HepG2 (cell line): ENCODE results near the gene NDUFB6. TPM values are rescaled to one million over a fixed set of nuclear protein-coding genes. Genes with fewer than 3 reads are reported as not detected.

Source experiments
- ATAC-seq: fragments of 200-7000 bp; cut with Tn5 transposase; 3 replicates; pipeline ENCODE4 v1.9.1; 2020; ENCODE audit warnings: mild to moderate bottlenecking, moderate library complexity
- BruUV-seq: library from RNA; stranded (reverse); fragments of 400-500 nt; replicated peaks from 2 replicates; lab custom pipeline; 2021; lab: Mats Ljungman, UMichigan
- CTCF ChIA-PET: fragments of 300-600 bp; formaldehyde crosslinking; extraction: SDS; loops from one replicate; lab custom pipeline; 2021; ENCODE audit warnings: low total read pairs, inconsistent platforms, low intra/inter-chr PET ratio; lab: Yijun Ruan, JAX
- POLR2A ChIA-PET: fragments of 350-600 bp; sonication (Branson Sonifier 250); formaldehyde crosslinking; loops from one replicate; lab custom pipeline; 2020; ENCODE audit warnings: antibody characterized with exemption, inconsistent platforms; lab: Yijun Ruan, JAX
- DNase-seq: peaks from one replicate; pipeline ENCODE4 v3.0.0-alpha.2; 2015; ENCODE audit warnings: low spot score
- FAIRE-seq: peaks from 3 replicates; lab custom pipeline; 2011; peaks lifted over from hg19 to GRCh38; lab: Jason Lieb, UNC
- H2AFZ ChIP-seq: one replicate; pipeline ENCODE4 v1.6.1; 2011; ENCODE audit warnings: low read length, inconsistent platforms
- H3K27ac ChIP-seq: fragments of 300-600 bp; 3 replicates; pipeline ENCODE4 v1.8.0; 2011; ENCODE audit warnings: mixed run types, mild to moderate bottlenecking, mixed read lengths, low read length, inconsistent platforms; ENCODE audit not compliant: insufficient read depth; ENCODE audit errors: extremely low read length
- H3K27me3 ChIP-seq, 2 experiments: fragments of 200-600 bp in 1 of 2; 2 replicates in 1 of 2; 3 replicates in 1 of 2; pipeline versions ENCODE4 v1.6.0 to v1.8.0; 2011; ENCODE audit warnings: low read length in 2 of 2, mild to moderate bottlenecking in 2 of 2, moderate library complexity in 2 of 2, inconsistent platforms in 1 of 2; ENCODE audit not compliant: insufficient read depth in 2 of 2, control insufficient read depth in 1 of 2
- H3K36me3 ChIP-seq, 2 experiments: fragments of 200-600 bp in 1 of 2; replicated peaks in 1 of 2; 2 replicates in 1 of 2; 3 replicates in 1 of 2; pipeline versions ENCODE4 v1.5.1 to v1.8.0; 2011; ENCODE audit warnings: low read length in 2 of 2, inconsistent platforms in 1 of 2; ENCODE audit not compliant: insufficient read depth in 2 of 2, control insufficient read depth in 1 of 2
- H3K4me1 ChIP-seq: 2 replicates; pipeline ENCODE4 v1.5.1; 2012; ENCODE audit warnings: low read length, inconsistent platforms; ENCODE audit not compliant: insufficient read depth
- H3K4me2 ChIP-seq: 2 replicates; pipeline ENCODE4 v1.6.0; 2011; ENCODE audit warnings: low read depth, low read length, inconsistent platforms
- H3K4me3 ChIP-seq, 3 experiments: fragments of 200-600 bp in 1 of 3; sonication (generic), shearing (Covaris generic) in 1 of 3; replicated peaks in 1 of 3; 2 replicates each; pipeline ENCODE4 v1.5.1; 2011 to 2016; ENCODE audit warnings: low read length in 3 of 3, inconsistent platforms in 2 of 3, low read depth in 2 of 3, mild to moderate bottlenecking in 2 of 3, control low read depth in 1 of 3, mixed read lengths in 1 of 3; ENCODE audit not compliant: insufficient read depth in 1 of 3
- H3K79me2 ChIP-seq: one replicate; pipeline ENCODE4 v1.6.1; 2011; ENCODE audit warnings: low read length, inconsistent platforms; ENCODE audit not compliant: insufficient read depth
- H3K9ac ChIP-seq: 2 replicates; pipeline ENCODE4 v1.6.0; 2011; ENCODE audit warnings: mild to moderate bottlenecking, low read depth, low read length, inconsistent platforms; ENCODE audit not compliant: insufficient read depth
- H3K9me3 ChIP-seq: 2 replicates; pipeline ENCODE4 v1.5.1; 2012; ENCODE audit warnings: mild to moderate bottlenecking, low read length
- H4K20me1 ChIP-seq: 2 replicates; pipeline ENCODE4 v1.6.0; 2011; ENCODE audit warnings: inconsistent platforms, mild to moderate bottlenecking, low read length, moderate library complexity; ENCODE audit not compliant: insufficient read depth
- BRCA1 ChIP-seq: sonication (generic); formaldehyde crosslinking; IDR thresholded peaks from 2 replicates; pipeline ENCODE4 v1.4.0; 2020; ENCODE audit warnings: missing genetic modification reagents
- CHD4 ChIP-seq: fragments of 200-600 bp; sonication (generic); IDR thresholded peaks from 2 replicates; pipeline ENCODE4 v1.7.0; 2017; ENCODE audit warnings: mild to moderate bottlenecking, low read length, borderline replicate concordance
- PAWR ChIP-seq: sonication (generic); formaldehyde crosslinking; IDR thresholded peaks from 2 replicates; pipeline ENCODE4 v1.4.0; 2020; ENCODE audit warnings: missing genetic modification reagents, mild to moderate bottlenecking, borderline replicate concordance
- SRF ChIP-seq: IDR thresholded peaks from 2 replicates; pipeline ENCODE4 v1.6.1; 2011; ENCODE audit warnings: mild to moderate bottlenecking, low read depth, low read length, moderate library complexity
- ZNF12 ChIP-seq: sonication (generic); formaldehyde crosslinking; IDR thresholded peaks from 2 replicates; pipeline ENCODE4 v1.5.0; 2020; ENCODE audit warnings: missing genetic modification reagents
- WGBS: methylation state at CpG from one replicate; pipeline ENCODE4 v1.1.6; 2017; ENCODE audit warnings: low lambda C conversion rate; 5-methylcytosine and 5-hydroxymethylcytosine counted together
- in situ Hi-C: cut with HindIII; loops from 2 replicates; pipeline ENCODE4 v1.10.0; 2017; ENCODE audit warnings: low pct_unique_long_range_greater_than_20kb; ENCODE audit not compliant: extremely low pct_ligation_motif_present
- intact Hi-C: fragments of 100-400 bp; cut with micrococcal nuclease; formaldehyde crosslinking; loops from one replicate; pipeline ENCODE4 v1.10.0; 2022; ENCODE audit not compliant: unreplicated experiment
- polyA plus RNA-seq, 8 experiments: library from polyadenylated mRNA; depleted of rRNA in 3 of 8; stranded (reverse) in 7 of 8; unstranded in 1 of 8; fragments of >200 nt; fragmentation: Illumina TruSeq in 4 of 8; extraction: Trizol in 4 of 8; gene quantifications; 2 replicates each; pipeline versions ENCODE4 v1.2.1 to v1.2.3, GENCODE V29; 2011 to 2016; ENCODE audit warnings: low read depth in 4 of 8, missing spikeins in 1 of 8, mixed read lengths in 1 of 8; ENCODE audit not compliant: insufficient read depth in 1 of 8
- total RNA-seq, 5 experiments: library from RNA; depleted of rRNA; stranded (reverse); fragments of >200 nt; fragmentation: Illumina TruSeq; extraction: Trizol; gene quantifications; 2 replicates each; pipeline ENCODE4 v1.2.3, GENCODE V29; 2016; ENCODE audit warnings: low read depth in 1 of 5
- TF ChIP-seq, protein P1 (sequence below): sonication (generic); formaldehyde crosslinking; IDR thresholded peaks from 2 replicates; pipeline ENCODE4 v1.4.0; 2020; ENCODE audit warnings: missing genetic modification reagents
- TF ChIP-seq, protein P2 (sequence below): sonication (generic); formaldehyde crosslinking; IDR thresholded peaks from 2 replicates; pipeline ENCODE4 v1.4.0; 2020; ENCODE audit warnings: missing genetic modification reagents, borderline replicate concordance

Gene NDUFB6
- total and polyA plus RNA-seq, 2 of the 13 experiments (the other 11 are each of a cell fraction or from before 2014, with no cell fraction given), result 31.2 to 81.9 TPM

DNA sequence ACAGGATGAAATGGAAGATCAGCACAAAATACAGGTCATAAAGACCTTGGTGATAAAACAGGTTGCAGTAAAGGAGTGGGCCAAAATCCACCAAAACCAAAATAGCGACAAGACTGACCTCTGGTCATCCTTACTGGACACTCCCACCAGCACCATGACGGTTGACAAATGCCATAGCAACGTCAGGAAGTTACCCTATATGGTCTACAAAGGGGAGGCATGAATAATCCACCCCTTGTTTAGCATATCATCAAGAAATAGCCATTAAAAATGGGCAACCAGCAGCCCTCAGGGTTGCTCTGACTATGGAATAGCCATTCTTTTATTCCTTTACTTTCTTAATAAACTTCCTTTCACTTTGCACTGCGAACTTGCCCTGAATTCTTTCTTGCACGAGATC, 6.0 kb upstream of the NDUFB6 start:
- Histone ChIP-seq H2AFZ (no peak overlapping the region), H3K4me2 (peak overlapping the region; percentile 45), H3K4me3 (no peak overlapping the region), H3K36me3 (no peaks in the 10 kb centered on the region), H3K27me3 (no peaks in the 10 kb centered on the region), H3K27ac (no peak overlapping the region), H3K9ac (no peak overlapping the region), H3K9me3 (no peaks in the 10 kb centered on the region), H3K79me2 (no peaks in the 10 kb centered on the region), H4K20me1 (no peaks in the 10 kb centered on the region), H3K4me1 (peaks cover 19% of the 10 kb centered on the region)
- TF ChIP-seq PAWR (CRISPR knock-in tag) (no peak), SRF (0 out of 2 replicates have a peak, but pooled peaks have one; percentile 47), ZNF12 (no peak), CHD4 (no peak)
- in situ Hi-C loops, result no loop called here
- ChIA-PET CTCF (interaction anchor here (0.7 to 4.9 kb wide), 3 partner anchors 196 to 390 kb away, joined by 3 to 115 read pairs (median 6); no protein-coding TSS in a partner anchor), POLR2A (interaction anchor here (1.6 kb wide), 1 partner anchor 200 kb away, joined by 4 read pairs; no protein-coding TSS in a partner anchor)
- no TSS peak for BruUV-seq
- WGBS, result 17% methylated on average over 5 of the region's 5 CpGs
- no peak for ATAC-seq
- DNase-seq, result no peak
- no peak for FAIRE-seq
- intact Hi-C loops, result loop anchor here (1.0 kb wide), 2 partner anchors 147 to 201 kb away; no protein-coding TSS in a partner anchor

DNA sequence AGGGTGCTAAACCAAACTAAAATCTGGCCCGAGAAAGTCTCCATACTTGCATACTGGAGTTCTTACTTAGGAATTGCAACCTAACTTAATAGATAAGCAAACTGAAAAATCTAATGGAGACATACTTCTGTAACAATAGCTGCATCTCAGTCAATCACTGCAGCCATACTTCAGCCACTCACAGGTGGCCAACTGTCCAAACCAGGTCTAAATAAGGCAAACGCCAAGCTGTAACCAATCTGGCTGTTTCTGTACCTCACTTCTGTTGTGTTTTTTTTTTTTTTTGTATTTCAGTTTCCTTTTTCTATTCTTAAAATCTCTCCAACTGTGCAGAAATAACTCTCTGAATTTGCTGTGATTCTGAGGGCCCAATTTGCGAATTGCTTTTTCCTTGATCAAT, 4.4 kb upstream of the NDUFB6 start:
- H3K4me1 ChIP-seq, result peaks cover 26% of the 10 kb centered on the region
- no peak for FAIRE-seq
- WGBS, result 24% methylated on average over 3 of the region's 3 CpGs
- H3K4me2 ChIP-seq, result no peak overlapping the region
- in situ Hi-C loops, result no loop called here
- no peaks in the 10 kb centered on the region for H3K9me3 ChIP-seq
- ChIA-PET CTCF (interaction anchor here (4.9 kb wide), 1 partner anchor 198 kb away, joined by 115 read pairs; no protein-coding TSS in a partner anchor), POLR2A (interaction anchor here (1.3 kb wide), 1 partner anchor 26 kb away, joined by 3 read pairs; no protein-coding TSS in a partner anchor)
- H3K4me3 ChIP-seq, result no peak overlapping the region
- no peaks in the 10 kb centered on the region; a peak in 1 of 5 replicates for H3K27me3 ChIP-seq
- H4K20me1 ChIP-seq, result no peaks in the 10 kb centered on the region
- no peak for DNase-seq
- no peak overlapping the region for H3K9ac ChIP-seq
- no peaks in the 10 kb centered on the region for H3K36me3 ChIP-seq
- intact Hi-C loops, result no loop called here
- H2AFZ ChIP-seq, result no peak overlapping the region
- no TSS peak for BruUV-seq
- no peak for TF ChIP-seq BRCA1 (CRISPR knock-in tag)
- TF ChIP-seq, protein P1, sequence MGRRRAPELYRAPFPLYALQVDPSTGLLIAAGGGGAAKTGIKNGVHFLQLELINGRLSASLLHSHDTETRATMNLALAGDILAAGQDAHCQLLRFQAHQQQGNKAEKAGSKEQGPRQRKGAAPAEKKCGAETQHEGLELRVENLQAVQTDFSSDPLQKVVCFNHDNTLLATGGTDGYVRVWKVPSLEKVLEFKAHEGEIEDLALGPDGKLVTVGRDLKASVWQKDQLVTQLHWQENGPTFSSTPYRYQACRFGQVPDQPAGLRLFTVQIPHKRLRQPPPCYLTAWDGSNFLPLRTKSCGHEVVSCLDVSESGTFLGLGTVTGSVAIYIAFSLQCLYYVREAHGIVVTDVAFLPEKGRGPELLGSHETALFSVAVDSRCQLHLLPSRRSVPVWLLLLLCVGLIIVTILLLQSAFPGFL, result no peak
- TF ChIP-seq, protein P2, sequence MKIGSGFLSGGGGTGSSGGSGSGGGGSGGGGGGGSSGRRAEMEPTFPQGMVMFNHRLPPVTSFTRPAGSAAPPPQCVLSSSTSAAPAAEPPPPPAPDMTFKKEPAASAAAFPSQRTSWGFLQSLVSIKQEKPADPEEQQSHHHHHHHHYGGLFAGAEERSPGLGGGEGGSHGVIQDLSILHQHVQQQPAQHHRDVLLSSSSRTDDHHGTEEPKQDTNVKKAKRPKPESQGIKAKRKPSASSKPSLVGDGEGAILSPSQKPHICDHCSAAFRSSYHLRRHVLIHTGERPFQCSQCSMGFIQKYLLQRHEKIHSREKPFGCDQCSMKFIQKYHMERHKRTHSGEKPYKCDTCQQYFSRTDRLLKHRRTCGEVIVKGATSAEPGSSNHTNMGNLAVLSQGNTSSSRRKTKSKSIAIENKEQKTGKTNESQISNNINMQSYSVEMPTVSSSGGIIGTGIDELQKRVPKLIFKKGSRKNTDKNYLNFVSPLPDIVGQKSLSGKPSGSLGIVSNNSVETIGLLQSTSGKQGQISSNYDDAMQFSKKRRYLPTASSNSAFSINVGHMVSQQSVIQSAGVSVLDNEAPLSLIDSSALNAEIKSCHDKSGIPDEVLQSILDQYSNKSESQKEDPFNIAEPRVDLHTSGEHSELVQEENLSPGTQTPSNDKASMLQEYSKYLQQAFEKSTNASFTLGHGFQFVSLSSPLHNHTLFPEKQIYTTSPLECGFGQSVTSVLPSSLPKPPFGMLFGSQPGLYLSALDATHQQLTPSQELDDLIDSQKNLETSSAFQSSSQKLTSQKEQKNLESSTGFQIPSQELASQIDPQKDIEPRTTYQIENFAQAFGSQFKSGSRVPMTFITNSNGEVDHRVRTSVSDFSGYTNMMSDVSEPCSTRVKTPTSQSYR (CRISPR knock-in tag), result no peak
- no peak for ATAC-seq
- H3K79me2 ChIP-seq, result peaks cover 4% of the 10 kb centered on the region
- H3K27ac ChIP-seq, result no peak overlapping the region
